H1 (cell line): ENCODE measurements around the gene MPPED2. TPM values are rescaled to one million over a fixed set of nuclear protein-coding genes. Genes with fewer than 3 reads are reported as not detected.

Experiments used
- CTCF ChIA-PET: fragments of 300-600 bp; sonication (Branson Sonifier 250); formaldehyde crosslinking; loops from one replicate; lab custom pipeline; 2021; ENCODE audit not compliant: partially characterized antibody; lab: Charles Lee
- POLR2A ChIA-PET: fragments of 300-600 bp; sonication (Branson Sonifier 250); formaldehyde crosslinking; loops from one replicate; lab custom pipeline; 2021; ENCODE audit warnings: inconsistent platforms; ENCODE audit not compliant: partially characterized antibody; lab: Charles Lee
- DNase-seq, 2 experiments: peaks; one replicate each; pipeline versions ENCODE4 v3.0.0 to v3.0.0-alpha.2; 2010 to 2022; ENCODE audit warnings: low spot score in 2 of 2, low read depth in 1 of 2, mixed read lengths in 1 of 2
- FAIRE-seq: peaks from 2 replicates; lab custom pipeline; 2011; peaks lifted over from hg19 to GRCh38; lab: Jason Lieb, UNC
- H2AFZ ChIP-seq: 2 replicates; pipeline ENCODE4 v1.8.1; 2012; ENCODE audit warnings: low read length, inconsistent platforms
- H2AK5ac ChIP-seq: 2 replicates; pipeline ENCODE4 v1.6.1; 2013; ENCODE audit warnings: low read depth, low read length
- H2BK120ac ChIP-seq: replicated peaks from 2 replicates; pipeline ENCODE3; 2013; ENCODE audit warnings: low read depth, low read length, inconsistent platforms
- H2BK12ac ChIP-seq: 2 replicates; pipeline ENCODE4 v1.6.1; 2013; ENCODE audit warnings: low read depth, low read length
- H2BK15ac ChIP-seq: 2 replicates; pipeline ENCODE4 v1.6.1; 2013; ENCODE audit warnings: low read length
- H2BK20ac ChIP-seq: 2 replicates; pipeline ENCODE4 v1.6.1; 2013; ENCODE audit warnings: low read length
- H2BK5ac ChIP-seq: 2 replicates; pipeline ENCODE4 v1.6.1; 2013; ENCODE audit warnings: low read depth, low read length
- H3K14ac ChIP-seq: 2 replicates; pipeline ENCODE4 v1.6.1; 2013; ENCODE audit warnings: inconsistent platforms; ENCODE audit not compliant: insufficient read length
- H3K18ac ChIP-seq: 2 replicates; pipeline ENCODE4 v1.6.1; 2013; ENCODE audit warnings: low read length; ENCODE audit errors: extremely low read depth
- H3K23ac ChIP-seq: 2 replicates; pipeline ENCODE4 v1.6.1; 2013; ENCODE audit warnings: inconsistent platforms; ENCODE audit not compliant: insufficient read length
- H3K23me2 ChIP-seq: 2 replicates; pipeline ENCODE4 v1.6.1; 2013; ENCODE audit warnings: low read depth, low read length
- H3K27ac ChIP-seq: 2 replicates; pipeline ENCODE4 v1.6.1; 2011; ENCODE audit warnings: low read depth, low read length, inconsistent platforms
- H3K27me3 ChIP-seq, 4 experiments: replicated peaks in 1 of 4; 1 replicate in 1 of 4; 2 replicates in 3 of 4; pipeline versions ENCODE4 v1.6.1 to v1.8.1; 2011 to 2013; ENCODE audit warnings: low read length in 3 of 4, mild to moderate bottlenecking in 3 of 4, inconsistent platforms in 2 of 4, mixed read lengths in 2 of 4, moderate library complexity in 1 of 4; ENCODE audit not compliant: control insufficient read depth in 3 of 4, insufficient read depth in 3 of 4; ENCODE audit errors: extremely low read depth in 1 of 4
- H3K36me3 ChIP-seq, 4 experiments: 2 replicates each; pipeline versions ENCODE4 v1.6.1 to v1.8.1; 2011 to 2013; ENCODE audit warnings: mild to moderate bottlenecking in 4 of 4, low read length in 3 of 4, moderate library complexity in 2 of 4, control low read depth in 1 of 4, inconsistent platforms in 1 of 4; ENCODE audit not compliant: insufficient read depth in 4 of 4, control insufficient read depth in 2 of 4
- H3K4ac ChIP-seq: replicated peaks from 2 replicates; pipeline ENCODE3; 2013; ENCODE audit warnings: low read length, low read depth, mixed read lengths, inconsistent platforms; ENCODE audit not compliant: insufficient read length
- H3K4me1 ChIP-seq, 4 experiments: replicated peaks in 1 of 4; 1 replicate in 1 of 4; 2 replicates in 3 of 4; pipeline versions ENCODE4 v1.6.1 to v1.8.1; 2011 to 2013; ENCODE audit warnings: low read length in 3 of 4, inconsistent platforms in 2 of 4, mixed read lengths in 1 of 4; ENCODE audit not compliant: insufficient read depth in 4 of 4, control insufficient read depth in 3 of 4
- H3K4me2 ChIP-seq, 2 experiments: 2 replicates each; pipeline versions ENCODE4 v1.6.1 to v1.8.1; 2011 to 2013; ENCODE audit warnings: low read depth in 2 of 2, low read length in 2 of 2, control low read depth in 1 of 2, inconsistent platforms in 1 of 2, mild to moderate bottlenecking in 1 of 2; ENCODE audit not compliant: insufficient read depth in 1 of 2
- H3K4me3 ChIP-seq, 4 experiments: fragments of 200-600, 300-600 bp in 1 of 4; sonication (generic), shearing (Covaris generic), sonication (Bioruptor Twin) in 1 of 4; 2 replicates each; pipeline versions ENCODE4 v1.5.1 to v1.8.1; 2011 to 2016; ENCODE audit warnings: low read length in 4 of 4, low read depth in 3 of 4, control low read depth in 2 of 4, inconsistent platforms in 2 of 4, mild to moderate bottlenecking in 2 of 4, mixed read lengths in 1 of 4, moderate library complexity in 1 of 4; ENCODE audit not compliant: insufficient read depth in 2 of 4; ENCODE audit errors: extremely low read depth in 1 of 4
- H3K56ac ChIP-seq: replicated peaks from 2 replicates; pipeline ENCODE3; 2013; ENCODE audit warnings: low read depth, mild to moderate bottlenecking, mixed read lengths, low read length, inconsistent platforms; ENCODE audit not compliant: insufficient read length
- H3K79me1 ChIP-seq: 2 replicates; pipeline ENCODE4 v1.6.1; 2013; ENCODE audit warnings: low read depth, low read length, control low read depth
- H3K79me2 ChIP-seq, 2 experiments: 2 replicates each; pipeline versions ENCODE4 v1.6.1 to v1.8.1; 2012 to 2013; ENCODE audit warnings: low read length in 2 of 2, mild to moderate bottlenecking in 2 of 2, inconsistent platforms in 1 of 2; ENCODE audit not compliant: insufficient read depth in 2 of 2, control insufficient read depth in 1 of 2
- H3K9ac ChIP-seq, 4 experiments: replicated peaks in 1 of 4; 1 replicate in 1 of 4; 2 replicates in 3 of 4; pipeline versions ENCODE4 v1.6.1 to v1.8.1; 2011 to 2013; ENCODE audit warnings: low read depth in 3 of 4, low read length in 3 of 4, control low read depth in 2 of 4, mild to moderate bottlenecking in 2 of 4, moderate library complexity in 2 of 4, inconsistent platforms in 1 of 4; ENCODE audit errors: extremely low read depth in 1 of 4
- H3K9me3 ChIP-seq, 2 experiments: 2 replicates each; pipeline versions ENCODE4 v1.6.1 to v1.8.1; 2012 to 2013; ENCODE audit warnings: mild to moderate bottlenecking in 2 of 2, moderate library complexity in 2 of 2, control low read depth in 1 of 2, inconsistent platforms in 1 of 2, low read depth in 1 of 2, low read length in 1 of 2, mixed read lengths in 1 of 2; ENCODE audit not compliant: insufficient read depth in 2 of 2
- H4K20me1 ChIP-seq, 2 experiments: replicated peaks in 1 of 2; 2 replicates each; pipeline versions ENCODE3 to v1.8.1; 2011 to 2013; ENCODE audit warnings: inconsistent platforms in 2 of 2, low read length in 2 of 2, mild to moderate bottlenecking in 1 of 2; ENCODE audit not compliant: insufficient read depth in 2 of 2, control insufficient read depth in 1 of 2
- H4K5ac ChIP-seq: 2 replicates; pipeline ENCODE4 v1.6.1; 2013; ENCODE audit warnings: low read length, low read depth, mixed read lengths, inconsistent platforms; ENCODE audit not compliant: insufficient read length
- H4K8ac ChIP-seq: 2 replicates; pipeline ENCODE4 v1.8.0; 2013; ENCODE audit warnings: mild to moderate bottlenecking, moderate library complexity, low read length, inconsistent platforms; ENCODE audit not compliant: insufficient read depth; ENCODE audit errors: extremely low read depth
- H4K91ac ChIP-seq: replicated peaks from 2 replicates; pipeline ENCODE3; 2013; ENCODE audit warnings: low read length, mixed read lengths, inconsistent platforms; ENCODE audit not compliant: insufficient read length
- NRF1 ChIP-seq: IDR thresholded peaks from 2 replicates; pipeline ENCODE4 v1.6.1; 2011; ENCODE audit warnings: mild to moderate bottlenecking, low read depth, low read length, improper control_type of control experiment
- RFX5 ChIP-seq: IDR thresholded peaks from 2 replicates; pipeline ENCODE4 v1.6.1; 2011; ENCODE audit warnings: low read depth, low read length, improper control_type of control experiment, borderline replicate concordance
- WGBS, 2 experiments: shearing (Covaris generic) in 1 of 2; methylation state at CpG; one replicate each; pipeline versions ENCODE4 v1.1.6 to v1.1.7; 2013 to 2015; ENCODE audit warnings: low lambda C conversion rate in 2 of 2, mixed read lengths in 2 of 2, inconsistent platforms in 1 of 2, low coverage in 1 of 2, missing lambda C conversion rate in 1 of 2; ENCODE audit not compliant: insufficient replicate concordance in 2 of 2, insufficient coverage in 1 of 2, insufficient read length in 1 of 2; ENCODE audit errors: extremely low coverage in 1 of 2, missing lambda C conversion rate in 1 of 2; 5-methylcytosine and 5-hydroxymethylcytosine counted together
- polyA plus RNA-seq, 7 experiments: library from polyadenylated mRNA; depleted of rRNA in 3 of 7; stranded (reverse) in 5 of 7; unstranded in 2 of 7; fragments of >200 nt in 5 of 7; fragments of 200-250 nt in 2 of 7; gene quantifications; 1 replicate in 5 of 7; 2 replicates in 1 of 7; 4 replicates in 1 of 7; pipeline versions ENCODE4 v1.2.1 to v1.2.3, GENCODE V29; 2011 to 2013; ENCODE audit warnings: missing spikeins in 2 of 7, mixed read lengths in 2 of 7
- total RNA-seq: library from RNA; stranded (reverse); fragmentation: NEBNext Ultra II Directional; extraction: Animal tissue kit (Norgen Biotek cat#: 25700); gene quantifications from 2 replicates; pipeline ENCODE4 v1.2.1, GENCODE V29; 2021

MPPED2 gene
- total and polyA plus RNA-seq, 2 of the 8 experiments (the other 6 are each of a cell fraction or from before 2014, with no cell fraction given) = 1.3 to 3.5 TPM

DNA sequence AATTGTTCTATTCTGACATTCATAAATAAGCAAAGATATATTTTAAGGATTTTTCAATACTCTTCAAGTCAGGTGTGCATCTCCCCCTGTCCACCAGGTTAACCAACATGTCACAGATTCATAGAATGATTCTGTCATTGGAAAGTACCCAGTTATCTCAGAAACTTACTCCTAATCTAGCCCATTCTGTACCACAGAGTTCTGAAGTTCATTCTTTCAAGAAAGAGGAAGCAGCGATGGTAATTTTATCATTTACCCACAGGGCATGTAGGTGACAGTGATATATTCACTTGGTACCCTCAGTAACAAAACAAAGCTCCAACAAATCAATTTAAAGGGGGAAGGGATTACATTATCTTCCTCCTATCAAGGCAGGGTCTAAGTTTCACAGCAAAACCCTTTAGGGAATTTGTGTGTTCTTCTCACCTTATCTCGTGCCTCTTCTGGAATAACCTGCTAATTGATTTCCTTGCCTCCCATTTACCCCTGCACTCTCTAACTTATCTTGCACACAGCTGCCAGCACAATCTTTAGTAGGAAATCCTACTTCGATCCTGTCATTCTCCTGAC, 19.0 kb upstream of the MPPED2 start:
- H3K9me3 ChIP-seq = no peaks in the 10 kb centered on the region
- DNase-seq (no peak), FAIRE-seq (no peak)
- no peaks in the 10 kb centered on the region for H3K36me3 ChIP-seq
- H3K27me3 ChIP-seq = no peaks in the 10 kb centered on the region
- no peak overlapping the region for H2BK15ac ChIP-seq
- H3K23ac ChIP-seq = no peak overlapping the region
- ChIA-PET CTCF (interaction anchor here (1.7 kb wide), 1 partner anchor 260 kb away, joined by 6 read pairs; no protein-coding TSS in a partner anchor), POLR2A (no interaction called here)
- WGBS, 2 experiments = 89% methylated on average over 3 of the region's 3 CpGs; no CpG with 5 or more reads in 1 of the 2 experiments
- no peak overlapping the region for H2BK5ac ChIP-seq
- no peaks in the 10 kb centered on the region for H4K20me1 ChIP-seq
- H3K4me2 ChIP-seq = no peak overlapping the region
- no peaks in the 10 kb centered on the region for H3K23me2 ChIP-seq
- no peaks in the 10 kb centered on the region for H3K79me2 ChIP-seq
- no peak overlapping the region for H3K18ac ChIP-seq
- no peak overlapping the region for H2BK120ac ChIP-seq
- no peaks in the 10 kb centered on the region for H3K79me1 ChIP-seq
- H2BK12ac ChIP-seq = no peak overlapping the region
- H3K4me3 ChIP-seq = no peak overlapping the region
- H2BK20ac ChIP-seq = no peak overlapping the region
- H4K5ac ChIP-seq = no peak overlapping the region
- H2AFZ ChIP-seq = no peak overlapping the region
- H3K9ac ChIP-seq = no peak overlapping the region
- TF ChIP-seq NRF1 = no peak
- TF ChIP-seq RFX5 = no peak
- H3K4me1 ChIP-seq = no peaks in the 10 kb centered on the region
- H3K4ac ChIP-seq = no peak overlapping the region
- H3K27ac ChIP-seq = no peak overlapping the region
- no peak overlapping the region for H4K91ac ChIP-seq
- no peak overlapping the region for H3K56ac ChIP-seq
- no peak overlapping the region for H2AK5ac ChIP-seq
- H3K14ac ChIP-seq = no peak overlapping the region
- H4K8ac ChIP-seq = no peak overlapping the region
